Measurements from ENCODE around the gene AQP11. TPM values are rescaled to one million over a fixed set of nuclear protein-coding genes. Genes with fewer than 3 reads are reported as not detected.

Gene AQP11
- polyA plus RNA-seq, 1 donor from 2014 or later, result 7.4 TPM

DNA sequence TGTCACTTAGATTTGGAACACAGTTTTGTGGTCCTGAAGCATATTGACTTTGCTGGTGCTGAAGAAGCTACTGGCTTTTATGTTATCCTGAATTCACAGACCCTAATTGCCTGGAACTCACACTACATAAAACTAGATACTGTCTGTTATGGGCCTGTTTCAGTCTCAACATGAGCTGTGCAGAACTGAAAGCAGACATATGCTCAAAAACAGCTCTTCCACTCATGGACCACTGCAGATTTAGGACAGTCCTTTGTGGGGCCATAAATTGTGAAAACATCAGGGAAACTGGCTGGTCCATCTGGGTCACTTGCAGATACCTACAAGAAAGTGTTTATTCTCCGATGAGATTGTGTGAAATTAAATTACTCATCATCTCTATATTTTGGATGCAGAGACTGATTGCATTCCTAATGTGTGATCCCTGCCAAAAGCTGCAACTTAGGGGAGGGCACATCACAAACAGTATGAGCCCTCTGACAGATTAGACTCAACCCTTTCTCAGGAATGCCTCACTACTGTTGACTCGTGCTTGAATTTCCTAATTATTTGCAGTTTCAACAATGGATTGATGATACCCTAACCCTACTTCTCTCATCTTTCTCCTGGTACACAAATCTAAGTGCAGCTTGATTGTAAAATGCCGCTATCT is 58.0 kb downstream of the AQP11 start:
- no peak overlapping the region for H2AFZ ChIP-seq (ENCODE audit: low read depth, low read length)
- no peak overlapping the region for H3K27ac ChIP-seq (ENCODE audit: low read length)
- H3K4me2 ChIP-seq (ENCODE audit: low read length), result no peak overlapping the region
- H3K9ac ChIP-seq (ENCODE audit: low read length), result no peak overlapping the region
- no peaks in the 10 kb centered on the region for H4K20me1 ChIP-seq (ENCODE audit: insufficient read depth)
- H3K4me3 ChIP-seq (ENCODE audit: low read length), result no peak overlapping the region
- no peaks in the 10 kb centered on the region for H3K9me3 ChIP-seq (ENCODE audit: low read length)
- TF ChIP-seq RAD21 (conservative IDR thresholded peaks at IDR 0.05) (no peak), MXI1 (conservative IDR thresholded peaks at IDR 0.05; ENCODE audit: poor library complexity, severe bottlenecking) (no peak), POLR2AphosphoS5 (IDR thresholded peaks at IDR 0.05) (no peak), EP300 (conservative IDR thresholded peaks at IDR 0.05; ENCODE audit: poor library complexity, severe bottlenecking) (no peak), SMC3 (conservative IDR thresholded peaks at IDR 0.05; ENCODE audit: poor library complexity) (no peak), TAF1 (IDR thresholded peaks at IDR 0.05; ENCODE audit: low read depth) (no peak), EZH2 (IDR thresholded peaks at IDR 0.05; ENCODE audit: borderline replicate concordance, insufficient read depth, low read length, poor library complexity, severe bottlenecking) (no peak)
- TF ChIP-seq, protein P1, sequence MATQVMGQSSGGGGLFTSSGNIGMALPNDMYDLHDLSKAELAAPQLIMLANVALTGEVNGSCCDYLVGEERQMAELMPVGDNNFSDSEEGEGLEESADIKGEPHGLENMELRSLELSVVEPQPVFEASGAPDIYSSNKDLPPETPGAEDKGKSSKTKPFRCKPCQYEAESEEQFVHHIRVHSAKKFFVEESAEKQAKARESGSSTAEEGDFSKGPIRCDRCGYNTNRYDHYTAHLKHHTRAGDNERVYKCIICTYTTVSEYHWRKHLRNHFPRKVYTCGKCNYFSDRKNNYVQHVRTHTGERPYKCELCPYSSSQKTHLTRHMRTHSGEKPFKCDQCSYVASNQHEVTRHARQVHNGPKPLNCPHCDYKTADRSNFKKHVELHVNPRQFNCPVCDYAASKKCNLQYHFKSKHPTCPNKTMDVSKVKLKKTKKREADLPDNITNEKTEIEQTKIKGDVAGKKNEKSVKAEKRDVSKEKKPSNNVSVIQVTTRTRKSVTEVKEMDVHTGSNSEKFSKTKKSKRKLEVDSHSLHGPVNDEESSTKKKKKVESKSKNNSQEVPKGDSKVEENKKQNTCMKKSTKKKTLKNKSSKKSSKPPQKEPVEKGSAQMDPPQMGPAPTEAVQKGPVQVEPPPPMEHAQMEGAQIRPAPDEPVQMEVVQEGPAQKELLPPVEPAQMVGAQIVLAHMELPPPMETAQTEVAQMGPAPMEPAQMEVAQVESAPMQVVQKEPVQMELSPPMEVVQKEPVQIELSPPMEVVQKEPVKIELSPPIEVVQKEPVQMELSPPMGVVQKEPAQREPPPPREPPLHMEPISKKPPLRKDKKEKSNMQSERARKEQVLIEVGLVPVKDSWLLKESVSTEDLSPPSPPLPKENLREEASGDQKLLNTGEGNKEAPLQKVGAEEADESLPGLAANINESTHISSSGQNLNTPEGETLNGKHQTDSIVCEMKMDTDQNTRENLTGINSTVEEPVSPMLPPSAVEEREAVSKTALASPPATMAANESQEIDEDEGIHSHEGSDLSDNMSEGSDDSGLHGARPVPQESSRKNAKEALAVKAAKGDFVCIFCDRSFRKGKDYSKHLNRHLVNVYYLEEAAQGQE (IDR thresholded peaks at IDR 0.05; ENCODE audit: borderline replicate concordance), result no peak
- TF ChIP-seq, protein P2, sequence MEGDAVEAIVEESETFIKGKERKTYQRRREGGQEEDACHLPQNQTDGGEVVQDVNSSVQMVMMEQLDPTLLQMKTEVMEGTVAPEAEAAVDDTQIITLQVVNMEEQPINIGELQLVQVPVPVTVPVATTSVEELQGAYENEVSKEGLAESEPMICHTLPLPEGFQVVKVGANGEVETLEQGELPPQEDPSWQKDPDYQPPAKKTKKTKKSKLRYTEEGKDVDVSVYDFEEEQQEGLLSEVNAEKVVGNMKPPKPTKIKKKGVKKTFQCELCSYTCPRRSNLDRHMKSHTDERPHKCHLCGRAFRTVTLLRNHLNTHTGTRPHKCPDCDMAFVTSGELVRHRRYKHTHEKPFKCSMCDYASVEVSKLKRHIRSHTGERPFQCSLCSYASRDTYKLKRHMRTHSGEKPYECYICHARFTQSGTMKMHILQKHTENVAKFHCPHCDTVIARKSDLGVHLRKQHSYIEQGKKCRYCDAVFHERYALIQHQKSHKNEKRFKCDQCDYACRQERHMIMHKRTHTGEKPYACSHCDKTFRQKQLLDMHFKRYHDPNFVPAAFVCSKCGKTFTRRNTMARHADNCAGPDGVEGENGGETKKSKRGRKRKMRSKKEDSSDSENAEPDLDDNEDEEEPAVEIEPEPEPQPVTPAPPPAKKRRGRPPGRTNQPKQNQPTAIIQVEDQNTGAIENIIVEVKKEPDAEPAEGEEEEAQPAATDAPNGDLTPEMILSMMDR (IDR thresholded peaks at IDR 0.05; ENCODE audit: poor library complexity, severe bottlenecking), result no peak
- no peaks in the 10 kb centered on the region for H3F3A ChIP-seq (ENCODE audit: insufficient read depth, low read length, poor library complexity, severe bottlenecking)
- no peaks in the 10 kb centered on the region for H3K27me3 ChIP-seq (ENCODE audit: insufficient read depth, low read depth, low read length)
- no peaks in the 10 kb centered on the region for H3K9me2 ChIP-seq (ENCODE audit: insufficient read depth, low read length)
- no peaks in the 10 kb centered on the region for H3K79me2 ChIP-seq (replicated peaks; ENCODE audit: insufficient read depth, low read length)
- H3K36me3 ChIP-seq (ENCODE audit: insufficient read depth, low read length), result no peaks in the 10 kb centered on the region

- Histone ChIP-seq H4K20me1 (ENCODE audit: insufficient read depth) (no peaks in the 10 kb centered on the region), H3K9ac (ENCODE audit: low read length) (no peak overlapping the region), H2AFZ (ENCODE audit: low read depth, low read length) (no peak overlapping the region), H3K36me3 (ENCODE audit: insufficient read depth, low read length) (no peaks in the 10 kb centered on the region), H3K27ac (ENCODE audit: low read length) (no peak overlapping the region), H3K4me3 (ENCODE audit: low read length) (no peak overlapping the region), H3K9me2 (ENCODE audit: insufficient read depth, low read length) (no peaks in the 10 kb centered on the region), H3F3A (ENCODE audit: insufficient read depth, low read length, poor library complexity, severe bottlenecking) (no peaks in the 10 kb centered on the region), H3K4me2 (ENCODE audit: low read length) (no peak overlapping the region), H3K79me2 (replicated peaks; ENCODE audit: insufficient read depth, low read length) (no peaks in the 10 kb centered on the region), H3K27me3 (ENCODE audit: insufficient read depth, low read depth, low read length) (no peaks in the 10 kb centered on the region), H3K9me3 (ENCODE audit: low read length) (no peaks in the 10 kb centered on the region)
- TF ChIP-seq SMC3 (conservative IDR thresholded peaks at IDR 0.05; ENCODE audit: poor library complexity) (no peak), RAD21 (conservative IDR thresholded peaks at IDR 0.05) (no peak), TAF1 (IDR thresholded peaks at IDR 0.05; ENCODE audit: low read depth) (no peak), POLR2AphosphoS5 (IDR thresholded peaks at IDR 0.05) (no peak), EZH2 (IDR thresholded peaks at IDR 0.05; ENCODE audit: borderline replicate concordance, insufficient read depth, low read length, poor library complexity, severe bottlenecking) (no peak), MXI1 (conservative IDR thresholded peaks at IDR 0.05; ENCODE audit: poor library complexity, severe bottlenecking) (no peak)
- TF ChIP-seq, protein P2 (IDR thresholded peaks at IDR 0.05; ENCODE audit: poor library complexity, severe bottlenecking), result no peak
Observed at GRCh38 chr11:77650123-77650522, 60.4 kb downstream of the AQP11 start.
